Measurements from ENCODE around the gene ZNF586. TPM values are rescaled to one million over a fixed set of nuclear protein-coding genes. Genes with fewer than 3 reads are reported as not detected.

Gene ZNF586
- total RNA-seq, 1 donor from 2014 or later = 22.7 TPM

DNA sequence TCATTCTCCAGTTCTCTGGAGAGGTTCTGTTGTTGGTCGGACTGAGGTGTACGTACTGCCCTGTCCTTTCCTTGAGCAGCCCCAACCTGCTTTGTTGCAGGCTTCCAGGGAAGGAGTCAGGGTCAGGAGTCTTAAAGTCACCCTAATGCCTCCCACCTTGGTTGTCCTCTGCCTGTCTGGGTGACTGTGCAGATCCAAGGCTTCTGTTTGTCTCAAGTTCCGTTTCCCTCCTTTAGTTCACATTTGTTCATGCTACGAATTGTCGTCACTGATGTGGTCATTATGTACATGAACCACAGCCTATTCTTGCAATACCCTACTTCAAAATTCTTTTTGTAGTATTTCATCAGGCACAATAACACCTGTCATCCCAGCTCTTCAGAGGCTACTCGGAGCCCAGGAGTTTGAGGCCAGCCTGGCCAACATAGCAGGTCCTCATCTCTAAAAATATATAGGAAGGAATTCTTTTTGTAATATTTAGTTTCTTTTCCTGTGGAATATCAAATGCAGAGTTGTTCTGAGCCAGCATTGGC is 7.4 kb downstream of the ZNF586 start:
- Mint-ChIP-seq H3K4me1 (ENCODE audit: low read depth, unreplicated experiment) (no peaks in the 10 kb centered on the region), H3K9me3 (ENCODE audit: unreplicated experiment) (peaks cover 3% of the 10 kb centered on the region), H3K36me3 (ENCODE audit: unreplicated experiment) (peaks cover 40% of the 10 kb centered on the region), H3K27ac (ENCODE audit: unreplicated experiment) (no peak overlapping the region), H3K27me3 (ENCODE audit: unreplicated experiment) (no peaks in the 10 kb centered on the region), H3K4me3 (ENCODE audit: unreplicated experiment) (no peak overlapping the region)
- TF ChIP-seq CTCF (IDR thresholded peaks at IDR 0.05; ENCODE audit: partially characterized antibody, unreplicated experiment) = no peak
- no peak for DNase-seq

DNA sequence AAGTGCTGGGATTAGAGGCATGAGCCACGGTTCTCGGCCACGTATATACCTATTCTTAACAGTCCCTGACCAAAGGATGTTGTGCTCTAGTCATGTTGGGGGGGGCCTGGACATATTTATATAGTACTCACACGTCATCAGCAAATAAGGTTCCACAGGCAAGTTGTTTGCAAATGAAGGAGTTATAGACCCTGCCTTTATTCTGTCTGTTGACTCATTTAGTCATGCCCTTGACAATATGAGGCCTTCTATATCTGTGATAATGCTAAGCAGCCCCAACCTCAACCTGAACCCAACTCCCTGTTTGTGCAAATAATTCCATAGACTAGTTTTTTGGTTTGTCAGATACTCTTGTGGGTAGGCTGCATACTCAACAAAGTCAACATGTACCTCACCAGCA is 8.9 kb downstream of the ZNF586 start:
- TF ChIP-seq CTCF (IDR thresholded peaks at IDR 0.05; ENCODE audit: partially characterized antibody, unreplicated experiment) = no peak
- Mint-ChIP-seq H3K4me3 (ENCODE audit: unreplicated experiment) (no peak overlapping the region), H3K27ac (ENCODE audit: unreplicated experiment) (no peak overlapping the region), H3K27me3 (ENCODE audit: unreplicated experiment) (no peaks in the 10 kb centered on the region), H3K9me3 (ENCODE audit: unreplicated experiment) (peaks cover 3% of the 10 kb centered on the region), H3K4me1 (ENCODE audit: low read depth, unreplicated experiment) (no peaks in the 10 kb centered on the region), H3K36me3 (ENCODE audit: unreplicated experiment) (peaks cover 34% of the 10 kb centered on the region)
- no peak for DNase-seq

- peaks cover 29% of the 10 kb centered on the region for H3K36me3 Mint-ChIP-seq (ENCODE audit: unreplicated experiment)
Measured at GRCh38 chr19:57779220-57779845, 9.9 kb downstream of the ZNF586 start.

DNA sequence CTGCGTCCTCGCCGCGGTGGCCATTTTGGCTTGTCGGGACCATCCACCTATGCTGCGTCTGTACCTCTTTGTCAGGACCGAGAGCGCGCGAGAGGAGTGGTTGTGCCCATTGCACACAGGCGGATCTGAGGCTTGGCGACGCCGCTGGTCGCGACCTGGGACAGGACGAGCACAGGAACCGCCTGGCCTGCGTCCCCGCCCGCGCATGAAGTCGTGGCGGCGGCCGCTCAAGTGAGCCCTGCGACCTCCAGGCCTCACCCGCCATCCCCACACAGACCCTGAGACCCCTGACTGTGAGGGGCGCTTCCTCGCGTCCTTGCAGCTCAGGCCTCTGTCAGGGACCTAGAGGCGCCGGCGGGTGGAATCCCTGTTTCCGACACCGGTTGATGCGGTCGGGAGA is 16.8 kb downstream of the ZNF586 start:
- Mint-ChIP-seq H3K9me3 (ENCODE audit: unreplicated experiment) (peaks cover 2% of the 10 kb centered on the region), H3K4me3 (ENCODE audit: unreplicated experiment) (no peak overlapping the region), H3K27me3 (ENCODE audit: unreplicated experiment) (no peaks in the 10 kb centered on the region), H3K4me1 (ENCODE audit: low read depth, unreplicated experiment) (no peaks in the 10 kb centered on the region), H3K36me3 (ENCODE audit: unreplicated experiment) (peaks cover 31% of the 10 kb centered on the region), H3K27ac (ENCODE audit: unreplicated experiment) (no peak overlapping the region)
- TF ChIP-seq CTCF (IDR thresholded peaks at IDR 0.05; ENCODE audit: partially characterized antibody, unreplicated experiment) = no peak
- no peak for DNase-seq

More at GRCh38 chr19:57779220-57779845, 9.9 kb downstream of the ZNF586 start:
- no peaks in the 10 kb centered on the region for H3K9me3 Mint-ChIP-seq (ENCODE audit: unreplicated experiment)
- DNase-seq = no peak
- H3K4me1 Mint-ChIP-seq (ENCODE audit: low read depth, unreplicated experiment) = no peaks in the 10 kb centered on the region
- H3K27ac Mint-ChIP-seq (ENCODE audit: unreplicated experiment) = no peak overlapping the region
- H3K27me3 Mint-ChIP-seq (ENCODE audit: unreplicated experiment) = no peaks in the 10 kb centered on the region
- no peak overlapping the region for H3K4me3 Mint-ChIP-seq (ENCODE audit: unreplicated experiment)
- no peak for TF ChIP-seq CTCF (IDR thresholded peaks at IDR 0.05; ENCODE audit: partially characterized antibody, unreplicated experiment)

- H3K9me3 Mint-ChIP-seq (ENCODE audit: unreplicated experiment) = peaks cover 2% of the 10 kb centered on the region
- no peaks in the 10 kb centered on the region for H3K27me3 Mint-ChIP-seq (ENCODE audit: unreplicated experiment)
- no peak for DNase-seq
- no peak overlapping the region for H3K4me3 Mint-ChIP-seq (ENCODE audit: unreplicated experiment)
- peaks cover 31% of the 10 kb centered on the region for H3K36me3 Mint-ChIP-seq (ENCODE audit: unreplicated experiment)
- no peak for TF ChIP-seq CTCF (IDR thresholded peaks at IDR 0.05; ENCODE audit: partially characterized antibody, unreplicated experiment)
- no peak overlapping the region for H3K27ac Mint-ChIP-seq (ENCODE audit: unreplicated experiment)
- no peaks in the 10 kb centered on the region for H3K4me1 Mint-ChIP-seq (ENCODE audit: low read depth, unreplicated experiment)
Measured at GRCh38 chr19:57786906-57787305, 17.4 kb downstream of the ZNF586 start.

Data from glutamatergic neuron (in vitro differentiated cells).